HepG2 (cell line): Measurements from ENCODE around the gene CIAO3. TPM values are rescaled to one million over a fixed set of nuclear protein-coding genes. Genes with fewer than 3 reads are reported as not detected.

Experiments used
- ASH2L ChIP-seq: fragments of 300-600, 200-600 bp; sonication (generic); IDR thresholded peaks from 2 replicates; pipeline ENCODE4 v1.7.0; 2017; ENCODE audit warnings: low read depth, mild to moderate bottlenecking, moderate library complexity, mixed read lengths, low read length; ENCODE audit not compliant: insufficient read length
- BRD4 ChIP-seq: sonication (generic); formaldehyde crosslinking; IDR thresholded peaks from 2 replicates; pipeline ENCODE4 v1.4.0; 2020; ENCODE audit warnings: missing genetic modification reagents
- CCDC6 ChIP-seq: sonication (generic); formaldehyde crosslinking; IDR thresholded peaks from 2 replicates; pipeline ENCODE4 v1.8.1; 2022; ENCODE audit warnings: mild to moderate bottlenecking, missing genetic modification reagents, moderate library complexity
- DR1 ChIP-seq: sonication (generic); formaldehyde crosslinking; IDR thresholded peaks from 2 replicates; pipeline ENCODE4 v1.8.0; 2021; ENCODE audit warnings: mild to moderate bottlenecking, missing genetic modification reagents, inconsistent platforms
- GATAD2A ChIP-seq: IDR thresholded peaks from 2 replicates; pipeline ENCODE4 v1.6.1; 2016
- HCFC1 ChIP-seq: fragments of 150-350 bp; IDR thresholded peaks from 2 replicates; pipeline ENCODE4 v1.6.1; 2014; ENCODE audit warnings: low read depth, low read length
- KDM5B ChIP-seq: sonication (generic); formaldehyde crosslinking; IDR thresholded peaks from 2 replicates; pipeline ENCODE4 v1.4.0; 2020; ENCODE audit warnings: missing genetic modification reagents, mild to moderate bottlenecking, borderline replicate concordance
- MAZ ChIP-seq, 2 experiments: sonication (generic) in 1 of 2; formaldehyde crosslinking in 1 of 2; IDR thresholded peaks; 2 replicates each; pipeline versions ENCODE4 v1.5.0 to v1.6.1; 2012 to 2020; ENCODE audit warnings: low read depth in 2 of 2, mild to moderate bottlenecking in 2 of 2, borderline replicate concordance in 1 of 2, improper control_type of control experiment in 1 of 2, low read length in 1 of 2, missing genetic modification reagents in 1 of 2, moderate library complexity in 1 of 2
- NFYC ChIP-seq: IDR thresholded peaks from 2 replicates; pipeline ENCODE4 v1.6.1; 2016; ENCODE audit warnings: missing genetic modification reagents, missing compliant biosample characterization
- RFX1 ChIP-seq: fragments of 450-650 bp; IDR thresholded peaks from 2 replicates; pipeline ENCODE4 v1.6.1; 2017
- SMAD9 ChIP-seq: sonication (generic); formaldehyde crosslinking; IDR thresholded peaks from 2 replicates; pipeline ENCODE4 v1.5.1; 2020; ENCODE audit warnings: mild to moderate bottlenecking, missing genetic modification reagents
- SMARCC2 ChIP-seq: fragments of 450-650 bp; IDR thresholded peaks from 2 replicates; pipeline ENCODE4 v1.6.1; 2017; ENCODE audit warnings: antibody characterized with exemption, mild to moderate bottlenecking
- SNAPC2 ChIP-seq: sonication (generic); formaldehyde crosslinking; IDR thresholded peaks from 2 replicates; pipeline ENCODE4 v1.8.1; 2022; ENCODE audit warnings: mild to moderate bottlenecking, missing genetic modification reagents
- SRF ChIP-seq: IDR thresholded peaks from 2 replicates; pipeline ENCODE4 v1.6.1; 2011; ENCODE audit warnings: mild to moderate bottlenecking, low read depth, low read length, moderate library complexity
- ZBTB38 ChIP-seq: sonication (generic); formaldehyde crosslinking; IDR thresholded peaks from 2 replicates; pipeline ENCODE4 v1.5.1; 2020; ENCODE audit warnings: mild to moderate bottlenecking, missing genetic modification reagents
- ZMAT3 ChIP-seq: sonication (generic); formaldehyde crosslinking; conservative IDR thresholded peaks from 2 replicates; pipeline ENCODE4 v1.7.0; 2021; ENCODE audit warnings: missing genetic modification reagents
- ZNF331 ChIP-seq: sonication (generic); formaldehyde crosslinking; IDR thresholded peaks from 2 replicates; pipeline ENCODE4 v1.4.0; 2020; ENCODE audit warnings: missing genetic modification reagents
- ZNF430 ChIP-seq: sonication (generic); formaldehyde crosslinking; IDR thresholded peaks from 2 replicates; pipeline ENCODE4 v1.9.0; 2021; ENCODE audit warnings: mild to moderate bottlenecking, missing genetic modification reagents
- ZNF841 ChIP-seq: sonication (generic); formaldehyde crosslinking; IDR thresholded peaks from 2 replicates; pipeline ENCODE4 v1.8.1; 2023; ENCODE audit warnings: missing genetic modification reagents, borderline replicate concordance
- polyA plus RNA-seq, 8 experiments: library from polyadenylated mRNA; depleted of rRNA in 3 of 8; stranded (reverse) in 7 of 8; unstranded in 1 of 8; fragments of >200 nt; fragmentation: Illumina TruSeq in 4 of 8; extraction: Trizol in 4 of 8; gene quantifications; 2 replicates each; pipeline versions ENCODE4 v1.2.1 to v1.2.3, GENCODE V29; 2011 to 2016; ENCODE audit warnings: low read depth in 4 of 8, missing spikeins in 1 of 8, mixed read lengths in 1 of 8; ENCODE audit not compliant: insufficient read depth in 1 of 8
- total RNA-seq, 5 experiments: library from RNA; depleted of rRNA; stranded (reverse); fragments of >200 nt; fragmentation: Illumina TruSeq; extraction: Trizol; gene quantifications; 2 replicates each; pipeline ENCODE4 v1.2.3, GENCODE V29; 2016; ENCODE audit warnings: low read depth in 1 of 5
- TF ChIP-seq, protein P1 (sequence below): sonication (generic); formaldehyde crosslinking; IDR thresholded peaks from 2 replicates; pipeline ENCODE4 v1.5.1; 2020; ENCODE audit warnings: mild to moderate bottlenecking, missing genetic modification reagents, moderate library complexity
- TF ChIP-seq, protein P2 (sequence below): sonication (generic); formaldehyde crosslinking; IDR thresholded peaks from 2 replicates; pipeline ENCODE4 v1.5.0; 2020; ENCODE audit warnings: mild to moderate bottlenecking, missing genetic modification reagents, moderate library complexity
- TF ChIP-seq, protein P3 (sequence below): IDR thresholded peaks from 2 replicates; pipeline ENCODE4 v1.6.1; 2016; ENCODE audit warnings: missing compliant biosample characterization, missing genetic modification reagents, borderline replicate concordance

CIAO3 gene
- total and polyA plus RNA-seq, 2 of the 13 experiments (the other 11 are each of a cell fraction or from before 2014, with no cell fraction given), result 21.7 to 25.0 TPM

DNA sequence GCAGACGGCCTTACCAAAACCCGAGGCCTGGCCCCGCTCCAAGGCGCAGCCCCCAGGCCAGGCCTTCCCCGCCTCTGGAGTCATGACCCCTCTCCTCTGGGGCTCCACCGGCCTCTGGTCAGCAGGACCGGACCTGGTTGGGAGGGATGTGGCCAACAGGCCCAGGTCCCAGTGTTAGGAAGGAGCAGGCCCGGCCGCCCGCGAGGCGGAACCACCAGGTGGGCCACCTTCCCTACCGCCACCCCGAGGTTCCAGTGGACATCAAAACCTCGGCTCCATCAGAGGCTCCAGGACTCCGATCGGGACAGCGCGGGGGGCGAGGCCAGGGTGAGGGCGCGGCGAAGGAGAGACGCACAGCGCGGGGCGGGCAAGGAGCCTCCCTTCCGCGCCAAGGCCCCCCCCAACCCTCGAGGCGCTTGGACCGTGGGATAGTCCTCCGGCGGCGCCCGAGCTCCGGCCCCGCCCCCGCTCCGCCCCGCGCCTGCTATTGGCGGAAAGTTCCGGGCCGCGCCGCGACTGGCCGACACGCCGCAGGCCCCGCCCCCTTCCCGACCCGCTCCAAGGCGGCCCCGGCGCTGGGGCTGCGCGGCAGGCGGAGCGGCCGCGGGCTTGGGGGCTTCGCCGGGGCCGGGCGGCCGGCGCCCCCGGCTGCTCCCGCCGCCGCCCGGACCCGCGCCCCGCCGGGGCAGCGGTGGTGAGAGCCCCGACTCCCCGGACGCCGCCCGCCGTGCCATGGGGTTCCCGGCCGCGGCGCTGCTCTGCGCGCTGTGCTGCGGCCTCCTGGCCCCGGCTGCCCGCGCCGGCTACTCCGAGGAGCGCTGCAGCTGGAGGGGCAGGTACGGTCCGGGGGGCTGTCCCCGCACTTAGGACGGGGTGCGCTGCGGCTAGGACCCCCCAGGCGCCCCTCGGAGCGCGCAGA, 26.0 kb downstream of the CIAO3 start, which contains the start of gene METRN (continued):
- TF ChIP-seq KDM5B, result 0 out of 2 replicates have a peak, but pooled peaks have one; percentile 34
- TF ChIP-seq ZBTB38, result peak; percentile 73; the same call in 1 of the 2 replicates
- TF ChIP-seq, protein P1, sequence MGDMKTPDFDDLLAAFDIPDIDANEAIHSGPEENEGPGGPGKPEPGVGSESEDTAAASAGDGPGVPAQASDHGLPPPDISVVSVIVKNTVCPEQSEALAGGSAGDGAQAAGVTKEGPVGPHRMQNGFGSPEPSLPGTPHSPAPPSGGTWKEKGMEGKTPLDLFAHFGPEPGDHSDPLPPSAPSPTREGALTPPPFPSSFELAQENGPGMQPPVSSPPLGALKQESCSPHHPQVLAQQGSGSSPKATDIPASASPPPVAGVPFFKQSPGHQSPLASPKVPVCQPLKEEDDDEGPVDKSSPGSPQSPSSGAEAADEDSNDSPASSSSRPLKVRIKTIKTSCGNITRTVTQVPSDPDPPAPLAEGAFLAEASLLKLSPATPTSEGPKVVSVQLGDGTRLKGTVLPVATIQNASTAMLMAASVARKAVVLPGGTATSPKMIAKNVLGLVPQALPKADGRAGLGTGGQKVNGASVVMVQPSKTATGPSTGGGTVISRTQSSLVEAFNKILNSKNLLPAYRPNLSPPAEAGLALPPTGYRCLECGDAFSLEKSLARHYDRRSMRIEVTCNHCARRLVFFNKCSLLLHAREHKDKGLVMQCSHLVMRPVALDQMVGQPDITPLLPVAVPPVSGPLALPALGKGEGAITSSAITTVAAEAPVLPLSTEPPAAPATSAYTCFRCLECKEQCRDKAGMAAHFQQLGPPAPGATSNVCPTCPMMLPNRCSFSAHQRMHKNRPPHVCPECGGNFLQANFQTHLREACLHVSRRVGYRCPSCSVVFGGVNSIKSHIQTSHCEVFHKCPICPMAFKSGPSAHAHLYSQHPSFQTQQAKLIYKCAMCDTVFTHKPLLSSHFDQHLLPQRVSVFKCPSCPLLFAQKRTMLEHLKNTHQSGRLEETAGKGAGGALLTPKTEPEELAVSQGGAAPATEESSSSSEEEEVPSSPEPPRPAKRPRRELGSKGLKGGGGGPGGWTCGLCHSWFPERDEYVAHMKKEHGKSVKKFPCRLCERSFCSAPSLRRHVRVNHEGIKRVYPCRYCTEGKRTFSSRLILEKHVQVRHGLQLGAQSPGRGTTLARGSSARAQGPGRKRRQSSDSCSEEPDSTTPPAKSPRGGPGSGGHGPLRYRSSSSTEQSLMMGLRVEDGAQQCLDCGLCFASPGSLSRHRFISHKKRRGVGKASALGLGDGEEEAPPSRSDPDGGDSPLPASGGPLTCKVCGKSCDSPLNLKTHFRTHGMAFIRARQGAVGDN (CRISPR knock-in tag), result peak; percentile 78
- TF ChIP-seq, protein P2, sequence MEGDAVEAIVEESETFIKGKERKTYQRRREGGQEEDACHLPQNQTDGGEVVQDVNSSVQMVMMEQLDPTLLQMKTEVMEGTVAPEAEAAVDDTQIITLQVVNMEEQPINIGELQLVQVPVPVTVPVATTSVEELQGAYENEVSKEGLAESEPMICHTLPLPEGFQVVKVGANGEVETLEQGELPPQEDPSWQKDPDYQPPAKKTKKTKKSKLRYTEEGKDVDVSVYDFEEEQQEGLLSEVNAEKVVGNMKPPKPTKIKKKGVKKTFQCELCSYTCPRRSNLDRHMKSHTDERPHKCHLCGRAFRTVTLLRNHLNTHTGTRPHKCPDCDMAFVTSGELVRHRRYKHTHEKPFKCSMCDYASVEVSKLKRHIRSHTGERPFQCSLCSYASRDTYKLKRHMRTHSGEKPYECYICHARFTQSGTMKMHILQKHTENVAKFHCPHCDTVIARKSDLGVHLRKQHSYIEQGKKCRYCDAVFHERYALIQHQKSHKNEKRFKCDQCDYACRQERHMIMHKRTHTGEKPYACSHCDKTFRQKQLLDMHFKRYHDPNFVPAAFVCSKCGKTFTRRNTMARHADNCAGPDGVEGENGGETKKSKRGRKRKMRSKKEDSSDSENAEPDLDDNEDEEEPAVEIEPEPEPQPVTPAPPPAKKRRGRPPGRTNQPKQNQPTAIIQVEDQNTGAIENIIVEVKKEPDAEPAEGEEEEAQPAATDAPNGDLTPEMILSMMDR (CRISPR knock-in tag), result peak; percentile 15; the same call in 1 of the 2 replicates
- peak; percentile 58; the same call in 1 of the 2 replicates for TF ChIP-seq CCDC6 (CRISPR knock-in tag)
- 0 out of 2 replicates have a peak, but pooled peaks have one; percentile 44 for TF ChIP-seq SNAPC2 (CRISPR knock-in tag)
- TF ChIP-seq SMARCC2, result no peak
- no peak for TF ChIP-seq ASH2L
- peak; percentile 73 for TF ChIP-seq NFYC (CRISPR knock-in tag)
- TF ChIP-seq ZNF841 (CRISPR knock-in tag), result no peak
- no peak for TF ChIP-seq SRF
- TF ChIP-seq ZNF430 (CRISPR knock-in tag), result 0 out of 2 replicates have a peak, but pooled peaks have one; percentile 33
- TF ChIP-seq DR1 (CRISPR knock-in tag), result no peak
- no peak for TF ChIP-seq MAZ (IDR thresholded peaks at IDR 0.05; ENCODE audit: borderline replicate concordance, low read depth, low read length)
- peak; percentile 47; the same call in 1 of the 2 replicates for TF ChIP-seq MAZ (CRISPR knock-in tag; IDR thresholded peaks at IDR 0.05; ENCODE audit: low read depth)
- TF ChIP-seq HCFC1, result no peak
- TF ChIP-seq BRD4, result no peak
- TF ChIP-seq ZNF331 (CRISPR knock-in tag), result peak; percentile 39; the same call in 1 of the 2 replicates
- no peak for TF ChIP-seq SMAD9 (CRISPR knock-in tag)
- no peak for TF ChIP-seq GATAD2A (CRISPR knock-in tag)
- TF ChIP-seq, protein P3, sequence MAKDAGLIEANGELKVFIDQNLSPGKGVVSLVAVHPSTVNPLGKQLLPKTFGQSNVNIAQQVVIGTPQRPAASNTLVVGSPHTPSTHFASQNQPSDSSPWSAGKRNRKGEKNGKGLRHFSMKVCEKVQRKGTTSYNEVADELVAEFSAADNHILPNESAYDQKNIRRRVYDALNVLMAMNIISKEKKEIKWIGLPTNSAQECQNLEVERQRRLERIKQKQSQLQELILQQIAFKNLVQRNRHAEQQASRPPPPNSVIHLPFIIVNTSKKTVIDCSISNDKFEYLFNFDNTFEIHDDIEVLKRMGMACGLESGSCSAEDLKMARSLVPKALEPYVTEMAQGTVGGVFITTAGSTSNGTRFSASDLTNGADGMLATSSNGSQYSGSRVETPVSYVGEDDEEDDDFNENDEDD, result peak; percentile 83
- no peak for TF ChIP-seq RFX1
- TF ChIP-seq ZMAT3 (CRISPR knock-in tag), result no peak
